GM21447 (cell line): Measurements from ENCODE around the gene PIGT.

Experiments used
- ATAC-seq: cut with Tn5 transposase; IDR thresholded peaks from one replicate; pipeline ENCODE4 v1.9.1; 2021; ENCODE audit not compliant: unreplicated experiment

Gene PIGT

DNA sequence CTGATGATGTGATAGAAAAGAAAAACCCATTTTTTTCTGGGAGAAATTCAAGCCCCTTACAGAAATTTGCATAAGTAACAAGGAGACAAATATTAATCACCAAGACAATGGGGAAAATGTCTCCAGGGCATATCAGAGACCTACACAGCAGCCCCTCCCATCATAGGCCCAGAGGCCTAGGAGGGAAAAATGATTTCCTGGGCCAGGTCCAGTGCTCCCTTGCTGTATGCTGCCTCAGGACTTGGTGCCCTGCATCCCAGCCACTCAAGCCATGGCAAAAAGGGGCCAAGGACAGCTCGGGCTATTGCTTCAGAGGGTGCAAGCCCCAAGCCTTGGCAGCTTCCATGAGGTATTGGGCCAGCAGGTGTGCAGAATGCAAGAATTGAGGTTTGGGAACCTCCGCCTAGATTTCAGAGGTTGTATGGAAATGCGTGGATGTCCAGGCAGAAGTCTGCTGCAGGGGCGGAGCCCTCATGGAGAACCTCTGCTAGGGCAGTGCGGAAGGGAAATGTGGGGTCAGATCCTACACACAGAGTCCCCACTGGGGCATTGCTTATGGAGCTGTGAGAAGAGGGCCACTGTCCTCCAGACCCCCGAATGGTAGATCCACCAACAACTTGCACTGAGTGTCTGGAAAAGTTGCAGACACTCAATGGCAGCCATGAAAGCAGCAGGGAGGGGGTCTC is 15.5 kb upstream of the PIGT start:
- no peak for ATAC-seq

DNA sequence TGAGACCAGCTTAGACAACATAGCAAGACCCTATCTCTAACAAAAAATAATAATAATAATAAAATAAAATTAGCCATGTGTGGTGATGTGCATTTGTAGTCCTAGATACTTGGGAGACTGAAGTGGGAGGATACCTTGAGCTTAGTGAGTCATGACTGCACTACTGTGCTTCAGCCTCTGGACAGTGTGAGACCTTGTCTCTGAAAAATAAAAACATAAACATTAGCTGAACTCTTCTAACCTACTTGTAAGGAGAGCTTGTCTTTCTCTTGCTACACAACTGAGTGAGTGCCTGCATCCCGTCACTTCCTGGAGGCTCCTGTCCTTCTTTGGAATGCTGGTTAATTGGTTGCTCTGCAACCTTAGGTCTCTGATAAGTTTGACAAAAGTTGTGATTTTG is 13.0 kb upstream of the PIGT start:
- ATAC-seq: no peak

DNA sequence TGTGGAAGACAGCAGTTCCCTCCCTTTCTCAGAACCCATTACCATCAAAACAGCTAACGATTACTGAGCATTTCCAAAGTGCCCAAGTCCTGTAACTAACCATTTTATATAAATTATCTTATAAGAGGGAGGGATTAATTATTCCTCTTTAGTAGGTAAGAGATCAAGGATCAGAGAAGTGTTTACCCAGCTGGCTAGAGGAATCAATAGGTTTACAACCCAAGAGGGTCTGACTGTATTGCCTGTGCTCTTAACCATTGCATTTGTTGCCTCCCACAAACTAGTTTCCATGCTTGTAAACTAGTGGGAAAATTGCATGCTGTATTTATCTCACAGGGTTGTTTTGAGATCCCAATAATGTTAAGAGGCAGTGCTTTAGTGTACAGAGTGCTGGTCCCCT is 11.5 kb upstream of the PIGT start:
- no peak for ATAC-seq

DNA sequence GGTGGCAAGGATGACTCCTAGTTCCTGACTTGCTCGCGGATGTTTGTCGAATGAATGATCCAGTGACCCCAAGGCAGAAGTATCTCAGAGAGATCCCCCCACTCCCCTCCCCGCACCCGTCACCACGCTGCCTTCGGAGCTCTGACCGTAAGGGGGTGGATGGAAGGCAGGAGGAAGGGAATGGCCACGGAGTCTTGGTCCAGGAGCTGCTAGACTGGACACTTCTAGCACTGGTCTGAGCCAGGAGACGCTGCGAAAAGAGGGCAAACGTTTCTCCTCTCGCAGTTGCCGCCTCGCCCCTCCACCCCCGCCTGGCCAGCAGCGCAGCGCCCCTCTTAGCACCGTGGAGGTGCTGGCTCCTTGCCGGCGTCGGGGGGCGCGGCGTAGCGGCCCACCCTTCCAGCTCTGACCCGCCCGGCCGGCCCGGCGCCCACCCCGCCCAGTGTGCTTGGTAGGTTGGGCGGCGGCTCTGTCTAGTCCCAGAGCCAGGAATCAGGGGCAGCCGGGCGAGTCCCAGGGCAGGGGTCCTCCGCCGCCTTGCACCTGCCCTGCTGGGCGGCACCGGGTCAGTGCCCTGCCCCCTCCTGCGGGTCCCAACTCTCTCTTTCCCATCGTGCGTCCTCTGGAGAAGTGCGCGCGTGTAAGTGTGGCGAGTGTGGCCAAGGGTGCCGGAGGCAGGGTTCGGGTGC is 10.2 kb upstream of the PIGT start:
- ATAC-seq: no peak

DNA sequence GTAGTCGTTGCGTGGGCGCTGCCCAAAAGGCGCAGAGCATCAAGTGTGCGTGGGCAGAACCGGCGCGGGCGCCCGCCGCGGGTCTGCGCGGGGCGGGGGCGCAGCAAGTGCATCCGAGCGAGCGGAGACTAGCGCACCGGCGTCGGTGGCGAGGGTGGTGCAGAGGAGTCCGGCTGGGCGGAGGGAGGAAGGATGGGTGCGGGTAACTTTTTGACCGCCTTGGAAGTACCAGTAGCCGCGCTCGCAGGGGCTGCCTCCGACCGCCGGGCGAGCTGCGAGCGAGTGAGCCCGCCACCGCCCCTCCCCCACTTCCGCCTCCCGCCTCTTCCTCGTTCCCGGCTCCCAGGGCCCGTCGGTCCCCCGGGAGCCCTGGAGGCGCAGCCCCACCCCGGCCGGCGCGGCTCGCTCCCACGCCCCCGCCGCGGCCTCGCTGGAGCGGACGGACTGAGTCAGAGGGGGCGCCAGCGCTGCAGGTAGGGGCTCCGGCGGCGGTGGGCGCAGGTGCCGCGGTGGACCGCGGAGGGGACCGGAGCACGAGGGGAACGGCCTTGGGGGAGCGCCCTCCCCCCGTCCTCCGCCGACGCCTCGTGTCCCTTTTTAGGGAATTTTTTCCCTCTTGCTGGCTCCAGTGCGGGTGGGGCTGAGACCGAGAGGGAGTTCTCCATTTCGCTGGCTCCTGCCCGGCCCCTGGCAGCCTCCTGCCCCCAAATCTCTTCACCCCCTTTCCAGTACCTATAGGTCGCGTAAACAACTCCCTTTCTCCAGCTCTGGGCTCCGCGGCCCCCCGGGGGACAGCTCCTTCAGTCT is 9.5 kb upstream of the PIGT start:
- no peak for ATAC-seq

DNA sequence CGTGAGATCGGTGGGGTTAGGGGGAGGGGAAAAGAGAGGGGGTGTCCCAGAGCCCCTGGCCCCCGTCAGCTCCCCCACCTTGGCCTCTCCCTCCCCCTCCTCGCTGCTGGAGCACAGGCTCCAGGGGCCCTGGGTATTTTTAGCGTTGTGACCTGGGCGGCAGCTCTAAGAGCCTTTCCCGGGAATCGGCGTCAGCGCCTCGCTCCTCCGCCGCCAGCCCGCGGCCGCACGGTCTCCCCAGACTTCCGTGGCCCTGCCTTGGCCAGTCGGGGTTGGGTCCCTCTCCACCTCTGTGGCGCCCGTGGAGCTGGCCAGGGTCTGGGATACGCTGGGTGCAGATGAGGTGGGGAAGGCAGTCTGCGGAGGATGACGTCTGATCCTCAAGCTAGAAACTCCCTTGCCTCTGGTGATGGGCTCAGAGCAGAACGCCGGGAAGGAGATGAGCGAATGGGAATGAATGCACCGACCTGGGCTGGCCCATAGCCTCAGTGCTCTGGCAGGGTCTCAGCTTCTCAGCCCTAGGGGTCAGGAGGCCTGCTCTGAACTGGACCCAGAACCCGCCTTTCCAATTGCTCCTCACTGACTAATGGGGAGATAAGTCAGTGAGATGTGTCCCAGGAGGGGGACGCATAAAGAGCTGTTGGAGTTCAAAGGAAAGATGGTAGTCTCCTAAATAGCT is 8.7 kb upstream of the PIGT start:
- no peak for ATAC-seq

DNA sequence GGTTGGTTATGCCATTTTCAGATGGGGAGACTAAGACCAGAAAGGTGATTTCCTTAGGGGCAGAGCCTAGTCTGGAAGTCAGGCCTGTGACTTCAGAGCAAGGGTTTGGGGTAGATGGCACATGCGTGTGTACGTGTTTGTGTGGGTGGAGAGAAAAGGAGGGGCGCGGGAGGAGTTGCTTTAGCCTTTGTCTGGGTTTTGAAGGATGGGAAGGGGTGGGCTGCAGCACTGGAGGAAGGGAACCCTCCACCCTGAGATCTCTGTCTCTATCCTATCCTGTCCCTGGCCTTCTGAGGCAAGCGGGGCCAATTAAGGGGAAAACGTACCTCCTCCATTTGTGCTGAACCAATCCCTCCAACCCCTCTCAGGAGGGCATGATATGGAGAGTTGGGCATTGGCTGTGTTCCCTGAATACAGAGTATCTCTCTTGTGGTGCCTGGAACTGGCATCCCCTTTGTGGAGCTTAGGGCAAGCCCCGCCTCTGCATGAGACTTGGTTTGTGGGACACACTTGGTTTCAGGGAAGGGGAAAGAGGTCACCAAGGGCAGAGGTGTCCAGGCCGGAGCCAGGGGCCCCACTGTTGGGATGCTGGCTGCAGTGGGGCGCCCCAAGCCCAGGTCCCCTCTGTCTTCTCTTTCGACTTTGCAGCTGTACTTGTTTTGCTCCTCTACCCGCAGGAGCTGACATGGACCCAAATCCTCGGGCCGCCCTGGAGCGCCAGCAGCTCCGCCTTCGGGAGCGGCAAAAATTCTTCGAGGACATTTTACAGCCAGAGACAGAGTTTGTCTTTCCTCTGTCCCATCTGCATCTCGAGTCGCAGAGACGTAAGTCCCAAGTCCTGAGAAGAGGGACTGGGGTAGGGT is 7.9 kb upstream of the PIGT start, which contains the start of gene DBNDD2:
TSS of gene DBNDD2 (plus strand) at position 507 of the 863 bp plus-strand sequence. CDS start at position 686, 179 bp downstream.
- ATAC-seq: no peak

DNA sequence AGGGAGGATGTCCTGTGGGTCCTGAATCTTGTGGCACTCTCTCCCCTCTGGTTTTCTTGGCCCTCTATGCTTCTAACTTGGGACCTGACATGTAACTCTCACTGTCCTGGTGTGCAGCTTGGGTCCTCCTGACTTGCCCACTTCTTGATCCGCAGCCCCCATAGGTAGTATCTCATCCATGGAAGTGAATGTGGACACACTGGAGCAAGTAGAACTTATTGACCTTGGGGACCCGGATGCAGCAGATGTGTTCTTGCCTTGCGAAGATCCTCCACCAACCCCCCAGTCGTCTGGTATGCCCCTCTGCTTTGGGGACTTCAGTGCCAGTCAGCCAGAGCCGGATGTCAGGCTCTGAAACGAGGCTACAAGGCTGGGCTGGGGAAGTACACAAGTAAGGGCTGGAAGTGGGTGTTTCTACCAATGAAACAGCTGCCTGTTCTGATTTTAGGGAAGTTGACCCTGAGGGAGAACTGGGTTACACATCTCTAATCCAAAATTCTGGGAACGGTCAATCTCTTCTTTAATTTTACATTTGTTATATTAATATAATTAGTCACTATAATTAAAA is 7.2 kb upstream of the PIGT start:
- ATAC-seq: no peak

DNA sequence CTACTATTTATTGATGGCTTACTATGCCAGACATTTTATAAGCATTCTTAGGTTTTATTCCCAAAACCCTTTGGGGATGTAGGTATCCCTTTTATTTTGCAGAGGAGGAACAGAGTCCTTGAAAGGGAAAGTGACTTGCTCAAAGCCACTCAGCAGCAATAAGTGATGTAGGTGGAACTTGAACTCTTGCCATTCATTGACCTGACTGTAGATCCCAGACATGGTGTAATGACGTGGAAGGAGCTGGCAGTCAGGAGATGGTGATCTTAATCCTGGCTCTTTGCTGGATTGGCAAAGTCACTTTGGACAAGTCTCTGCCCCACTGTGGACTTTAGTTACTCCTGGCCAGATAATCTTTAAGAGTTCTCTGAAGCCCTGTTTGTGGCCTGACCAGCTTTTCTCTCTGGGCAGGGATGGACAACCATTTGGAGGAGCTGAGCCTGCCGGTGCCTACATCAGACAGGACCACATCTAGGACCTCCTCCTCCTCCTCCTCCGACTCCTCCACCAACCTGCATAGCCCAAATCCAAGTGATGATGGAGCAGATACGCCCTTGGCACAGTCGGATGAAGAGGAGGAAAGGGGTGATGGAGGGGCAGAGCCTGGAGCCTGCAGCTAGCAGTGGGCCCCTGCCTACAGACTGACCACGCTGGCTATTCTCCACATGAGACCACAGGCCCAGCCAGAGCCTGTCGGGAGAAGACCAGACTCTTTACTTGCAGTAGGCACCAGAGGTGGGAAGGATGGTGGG is 6.2 kb upstream of the PIGT start:
- no peak for ATAC-seq

DNA sequence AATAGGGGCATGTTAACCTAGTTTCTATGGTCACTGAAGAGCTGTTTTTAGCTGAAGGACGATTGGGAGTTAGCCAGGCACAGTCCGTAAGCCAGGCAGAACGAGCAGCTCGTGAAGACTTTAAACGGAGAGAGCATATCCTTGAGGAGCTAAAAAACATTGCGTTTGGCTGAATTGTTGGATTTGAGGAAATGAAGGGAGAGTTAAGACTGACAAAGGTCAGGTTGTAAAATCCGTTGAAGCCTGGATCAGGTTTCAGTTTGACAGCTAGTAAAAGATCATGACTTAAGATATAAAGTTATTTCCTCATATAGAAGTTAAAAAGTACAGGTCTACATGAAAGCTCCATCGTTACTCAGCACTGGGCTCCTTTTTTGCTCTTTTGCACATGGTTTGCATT is 5.1 kb upstream of the PIGT start:
- ATAC-seq: no peak

DNA sequence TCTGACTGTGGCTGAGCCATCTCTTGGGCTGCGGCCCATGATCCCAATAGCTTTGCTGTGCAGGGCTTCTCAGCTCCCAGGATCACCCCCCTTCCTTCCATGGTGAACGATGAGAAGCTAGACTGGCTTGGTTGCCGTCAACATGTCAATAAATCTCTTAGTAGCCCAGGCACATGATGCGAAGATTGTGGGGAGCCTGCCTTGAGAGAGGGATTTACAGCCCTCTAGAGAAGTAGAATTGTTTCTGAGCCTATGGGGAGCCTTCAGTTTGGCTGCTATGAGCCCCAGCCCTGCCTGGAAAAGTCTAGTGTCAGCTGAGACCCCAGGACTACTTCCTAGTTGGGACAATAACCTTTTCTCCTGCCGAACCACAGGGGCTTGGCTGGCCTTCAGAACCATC is 3.3 kb upstream of the PIGT start:
- no peak for ATAC-seq

DNA sequence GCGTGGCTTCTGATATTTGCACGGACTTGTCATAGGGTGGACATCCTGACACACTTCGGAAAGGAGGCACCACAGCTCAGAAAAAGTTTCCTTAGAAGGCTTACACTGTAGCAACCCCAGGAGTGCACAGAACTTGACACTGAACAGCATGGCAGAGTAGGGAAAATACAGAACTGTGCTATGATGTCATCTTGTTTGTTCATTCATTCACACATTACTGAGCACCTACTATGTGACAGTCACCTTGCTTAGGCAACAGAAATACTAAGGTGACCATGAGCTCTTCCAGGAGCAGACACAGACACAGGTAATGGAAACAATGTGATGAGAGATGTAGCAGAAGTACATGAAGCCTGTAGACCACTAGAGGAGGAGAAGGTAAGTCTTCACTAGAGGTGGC is 2.5 kb upstream of the PIGT start:
- no peak for ATAC-seq

DNA sequence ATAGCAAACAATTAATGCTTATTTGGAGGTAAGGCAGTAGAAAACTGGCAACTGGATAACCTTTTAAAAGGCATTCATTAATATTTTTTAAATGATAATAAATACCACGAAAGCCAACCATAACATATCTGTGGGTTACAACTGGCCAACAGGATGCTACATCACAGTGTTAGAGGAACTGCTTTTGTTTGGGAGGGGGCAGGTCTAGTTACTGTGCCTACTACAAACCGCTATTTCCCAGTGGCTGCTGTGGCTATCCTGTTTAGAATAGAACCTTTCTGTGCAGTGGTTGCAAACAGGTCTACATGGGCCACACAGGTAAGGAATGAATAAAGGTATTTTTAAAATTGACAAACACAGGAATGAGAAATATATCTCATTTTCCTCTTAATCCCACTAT is 976 bp downstream of the PIGT start:
- ATAC-seq: no peak

DNA sequence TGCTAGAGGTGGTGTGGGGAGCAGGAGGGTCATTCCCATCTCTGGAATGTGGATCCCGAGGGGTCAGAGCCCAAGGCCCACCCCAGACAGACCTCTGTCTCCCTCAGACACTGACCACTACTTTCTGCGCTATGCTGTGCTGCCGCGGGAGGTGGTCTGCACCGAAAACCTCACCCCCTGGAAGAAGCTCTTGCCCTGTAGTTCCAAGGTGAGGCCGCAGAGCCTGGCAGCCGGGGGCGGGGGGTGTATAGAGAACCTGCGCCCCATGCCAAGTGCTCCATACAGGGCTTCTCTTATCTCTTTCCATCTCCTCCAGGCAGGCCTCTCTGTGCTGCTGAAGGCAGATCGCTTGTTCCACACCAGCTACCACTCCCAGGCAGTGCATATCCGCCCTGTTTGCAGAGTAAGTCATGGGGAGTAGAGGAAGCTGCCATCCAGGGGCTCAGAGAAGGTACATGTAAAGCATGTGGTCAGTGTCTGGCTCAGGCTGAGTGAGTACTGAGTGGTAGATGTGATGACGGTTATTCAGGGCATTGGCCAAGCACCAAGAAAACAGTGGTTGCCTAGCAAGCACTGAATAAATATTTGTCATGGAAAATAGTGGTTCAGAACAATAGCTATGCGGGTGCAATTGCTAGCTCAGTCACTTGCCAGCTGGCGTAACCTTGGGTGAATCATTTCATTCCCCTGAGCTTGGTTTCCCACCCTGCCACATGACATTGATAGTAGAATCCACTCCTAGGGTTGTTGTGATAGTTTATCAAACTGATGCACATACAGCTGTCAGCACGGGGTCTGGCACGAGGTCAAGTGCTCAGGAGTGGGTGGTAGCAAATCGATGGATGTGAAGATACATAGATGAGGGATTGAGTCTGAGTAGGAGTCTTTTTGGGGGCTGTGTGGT is 3.5 kb downstream of the PIGT start:
- ATAC-seq: peak; percentile 64

DNA sequence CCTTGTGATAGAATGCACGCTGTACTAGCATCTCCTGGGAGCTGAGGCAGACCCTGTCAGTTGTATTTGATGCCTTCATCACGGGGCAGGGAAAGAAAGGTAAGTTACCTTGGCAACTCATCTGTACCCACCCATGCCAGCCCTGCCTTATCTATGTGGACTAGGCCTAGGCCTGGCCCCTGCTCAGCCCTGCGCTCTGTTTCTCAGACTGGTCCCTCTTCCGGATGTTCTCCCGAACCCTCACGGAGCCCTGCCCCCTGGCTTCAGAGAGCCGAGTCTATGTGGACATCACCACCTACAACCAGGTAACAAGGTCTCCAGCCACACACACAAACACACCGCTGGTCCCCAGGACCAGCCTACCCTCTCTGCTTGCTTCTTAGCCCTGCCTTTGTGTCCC is 4.2 kb downstream of the PIGT start:
- ATAC-seq: no peak

DNA sequence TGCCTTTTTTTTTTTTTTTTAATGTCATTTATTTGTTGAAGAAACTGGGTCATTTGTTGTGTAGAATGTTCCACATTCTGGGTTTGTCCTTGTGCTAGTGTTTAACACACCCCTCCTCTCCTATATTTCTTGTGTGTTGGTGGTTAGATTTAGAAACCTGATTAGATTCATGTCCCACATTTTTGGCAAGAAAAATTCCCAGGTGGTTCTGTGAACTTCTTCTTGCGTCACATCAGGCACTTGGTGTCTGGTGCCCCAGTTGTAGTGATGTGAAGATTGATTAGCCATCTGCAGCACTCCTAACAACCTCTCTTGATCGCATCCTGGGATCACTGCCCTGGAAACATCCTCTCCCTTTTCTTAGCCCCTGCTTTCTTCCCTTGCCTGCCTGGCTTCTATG is 7.8 kb downstream of the PIGT start:
- no peak for ATAC-seq

DNA sequence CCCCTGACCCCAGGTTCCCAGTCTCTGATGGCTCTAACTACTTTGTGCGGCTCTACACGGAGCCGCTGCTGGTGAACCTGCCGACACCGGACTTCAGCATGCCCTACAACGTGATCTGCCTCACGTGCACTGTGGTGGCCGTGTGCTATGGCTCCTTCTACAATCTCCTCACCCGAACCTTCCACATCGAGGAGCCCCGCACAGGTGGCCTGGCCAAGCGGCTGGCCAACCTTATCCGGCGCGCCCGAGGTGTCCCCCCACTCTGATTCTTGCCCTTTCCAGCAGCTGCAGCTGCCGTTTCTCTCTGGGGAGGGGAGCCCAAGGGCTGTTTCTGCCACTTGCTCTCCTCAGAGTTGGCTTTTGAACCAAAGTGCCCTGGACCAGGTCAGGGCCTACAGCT is 9.6 kb downstream of the PIGT start:
- ATAC-seq: no peak

DNA sequence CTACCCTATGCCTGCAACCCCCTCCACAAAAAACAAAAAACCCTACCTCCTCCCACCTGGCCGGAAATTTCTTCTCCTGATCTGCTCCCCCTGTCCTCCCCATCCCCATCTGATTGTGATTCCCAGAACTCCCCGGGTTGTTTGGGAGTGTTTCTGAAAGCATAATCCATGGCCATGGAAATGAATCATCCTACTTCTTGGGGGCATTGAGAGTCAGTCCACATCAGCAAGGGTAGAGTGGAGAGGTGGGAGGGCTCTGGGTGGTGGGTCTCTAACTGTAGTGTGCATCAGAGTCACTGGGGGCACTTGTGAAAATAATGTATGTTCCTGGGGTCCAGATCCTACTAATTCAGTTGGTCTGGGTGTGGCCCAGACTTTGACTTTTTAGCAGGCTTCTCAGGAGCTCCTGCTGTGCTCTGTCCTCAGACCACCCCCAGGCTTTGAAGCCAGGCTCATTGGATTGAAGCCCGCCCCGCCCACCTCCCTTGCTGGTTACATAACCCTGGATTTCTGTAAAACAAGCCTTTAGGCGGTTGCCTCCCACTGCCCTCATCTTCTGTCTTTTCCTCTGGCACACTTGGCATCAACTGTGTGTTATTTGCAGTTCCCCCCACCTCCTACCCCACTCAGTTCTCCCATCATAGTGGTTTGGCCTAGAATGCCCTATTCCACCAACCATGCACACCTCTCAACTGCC is 10.5 kb downstream of the PIGT start:
- no peak for ATAC-seq
